Measurements from ENCODE around the gene CGNL1. TPM values are rescaled to one million over a fixed set of nuclear protein-coding genes. Genes with fewer than 3 reads are reported as not detected.

Gene CGNL1
- total RNA-seq, 1 donor from 2014 or later = 3.0 TPM

- H3K9ac ChIP-seq = no peak overlapping the region
- no peak overlapping the region for H2AFZ ChIP-seq (replicated peaks)
- H3K4me2 ChIP-seq = no peak overlapping the region
- H3F3A ChIP-seq (ENCODE audit: low read depth) = no peaks in the 10 kb centered on the region
- Mint-ChIP-seq H3K36me3 (no peaks in the 10 kb centered on the region), H3K27me3 (ENCODE audit: insufficient read depth, low read depth) (peaks cover 6% of the 10 kb centered on the region), H3K27ac (no peak overlapping the region), H3K4me3 (no peak overlapping the region), H3K4me1 (peaks cover 11% of the 10 kb centered on the region), H3K9me3 (no peaks in the 10 kb centered on the region)
- no peaks in the 10 kb centered on the region for H3K27me3 ChIP-seq
- no peak overlapping the region for H3K27ac ChIP-seq
- no peaks in the 10 kb centered on the region for H3K36me3 ChIP-seq
- no peak for TF ChIP-seq EZH2 (IDR thresholded peaks at IDR 0.05)
- no peak for TF ChIP-seq CTCF (IDR thresholded peaks at IDR 0.05)
- no peak for TF ChIP-seq EZH2phosphoT487 (IDR thresholded peaks at IDR 0.05)
- peaks cover 11% of the 10 kb centered on the region for H3K4me1 ChIP-seq
- H3K9me3 ChIP-seq (ENCODE audit: low read depth) = no peaks in the 10 kb centered on the region
- no peak overlapping the region for H3K4me3 ChIP-seq
- no peaks in the 10 kb centered on the region for H4K20me1 ChIP-seq (ENCODE audit: low read depth)
- H3K79me2 ChIP-seq (ENCODE audit: low read depth) = no peaks in the 10 kb centered on the region
- no peak for DNase-seq (ENCODE audit: low spot score)
Measured at GRCh38 chr15:57401546-57401945, 25.2 kb downstream of the CGNL1 start.

- H3F3A ChIP-seq (ENCODE audit: low read depth) = no peaks in the 10 kb centered on the region
- H3K9ac ChIP-seq = no peak overlapping the region
- H3K4me1 ChIP-seq = peaks cover 11% of the 10 kb centered on the region
- no peaks in the 10 kb centered on the region for H4K20me1 ChIP-seq (ENCODE audit: low read depth)
- Mint-ChIP-seq H3K27me3 (ENCODE audit: insufficient read depth, low read depth) (peaks cover 6% of the 10 kb centered on the region), H3K27ac (no peak overlapping the region), H3K4me1 (peaks cover 11% of the 10 kb centered on the region), H3K9me3 (no peaks in the 10 kb centered on the region), H3K36me3 (no peaks in the 10 kb centered on the region), H3K4me3 (no peak overlapping the region)
- H2AFZ ChIP-seq (replicated peaks) = no peak overlapping the region
- H3K36me3 ChIP-seq = no peaks in the 10 kb centered on the region
- peak overlapping the region; percentile 18 for H3K4me2 ChIP-seq
- no peak overlapping the region for H3K4me3 ChIP-seq
- H3K9me3 ChIP-seq (ENCODE audit: low read depth) = no peaks in the 10 kb centered on the region
- H3K79me2 ChIP-seq (ENCODE audit: low read depth) = no peaks in the 10 kb centered on the region
- no peak overlapping the region for H3K27ac ChIP-seq
- H3K27me3 ChIP-seq = no peaks in the 10 kb centered on the region
- TF ChIP-seq EZH2phosphoT487 (IDR thresholded peaks at IDR 0.05) (no peak), CTCF (IDR thresholded peaks at IDR 0.05) (no peak), EZH2 (IDR thresholded peaks at IDR 0.05) (no peak)
- no peak for DNase-seq (ENCODE audit: low spot score)
Measured at GRCh38 chr15:57403017-57403416, 26.7 kb downstream of the CGNL1 start.

GRCh38 chr15:57403566-57404325, 27.4 kb downstream of the CGNL1 start:
- Mint-ChIP-seq H3K27me3 (ENCODE audit: insufficient read depth, low read depth) (peaks cover 6% of the 10 kb centered on the region), H3K27ac (no peak overlapping the region), H3K36me3 (no peaks in the 10 kb centered on the region), H3K9me3 (no peaks in the 10 kb centered on the region), H3K4me1 (peaks cover 11% of the 10 kb centered on the region), H3K4me3 (no peak overlapping the region)
- Histone ChIP-seq H3K4me3 (no peak overlapping the region), H3F3A (ENCODE audit: low read depth) (no peaks in the 10 kb centered on the region), H3K4me1 (peaks cover 11% of the 10 kb centered on the region), H2AFZ (replicated peaks) (no peak overlapping the region), H3K9me3 (ENCODE audit: low read depth) (no peaks in the 10 kb centered on the region), H3K36me3 (no peaks in the 10 kb centered on the region), H3K27ac (no peak overlapping the region), H4K20me1 (ENCODE audit: low read depth) (no peaks in the 10 kb centered on the region), H3K9ac (no peak overlapping the region), H3K27me3 (no peaks in the 10 kb centered on the region), H3K4me2 (no peak overlapping the region), H3K79me2 (ENCODE audit: low read depth) (no peaks in the 10 kb centered on the region)
- no peak for DNase-seq (ENCODE audit: low spot score)
- TF ChIP-seq EZH2 (IDR thresholded peaks at IDR 0.05) = no peak
- no peak for TF ChIP-seq EZH2phosphoT487 (IDR thresholded peaks at IDR 0.05)
- TF ChIP-seq CTCF (IDR thresholded peaks at IDR 0.05) = no peak
